ENCODE results near the gene OR2S2.

GRCh38 chr9:35938474-35939356 lies 19.2 kb downstream of the OR2S2 start:
- TF ChIP-seq CTCF (IDR thresholded peaks at IDR 0.05; ENCODE audit: borderline replicate concordance, extremely low read depth, low read length, poor library complexity, severe bottlenecking) (no peak), EZH2 (IDR thresholded peaks at IDR 0.05; ENCODE audit: borderline replicate concordance, low read depth, low read length, severe bottlenecking) (no peak)
